Activated naive CD4-positive, alpha-beta T cell (primary cell): ENCODE data around the gene ZNF175.

ENCODE experiments used
- DNase-seq, 4 experiments: peaks; one replicate each; lab custom pipeline; 2025; lab: John Stamatoyannopoulos, UW

Gene ZNF175

GRCh38 chr19:51570962-51571575 is at the start of gene ZNF175:
Gene ZNF175, plus strand, starts transcription at chr19:51571283. Its CDS starts 2,047 bp downstream, at chr19:51573330.
- peak; percentile 51 to 76 (median 70) for DNase-seq

DNA sequence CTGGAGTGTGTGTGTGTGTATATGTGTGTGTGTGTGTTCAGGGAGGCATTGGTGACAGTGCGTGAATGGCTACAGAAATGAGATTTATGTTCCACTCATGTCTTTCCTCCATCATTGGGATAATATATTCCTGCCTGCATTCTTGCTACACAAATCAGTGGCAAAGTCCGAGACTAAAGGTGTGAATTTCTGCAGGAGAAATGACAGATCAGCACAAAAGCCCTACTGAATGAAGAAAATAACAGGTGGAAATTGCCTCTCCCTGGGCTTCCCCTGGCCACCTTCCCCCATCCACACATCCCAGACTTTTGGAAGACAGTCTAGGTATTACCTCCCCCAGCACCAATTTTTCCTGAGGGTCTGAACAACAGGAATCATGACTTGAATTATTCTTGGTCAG is 49.7 kb upstream of the ZNF175 start:
- no peak for DNase-seq

- no peak for DNase-seq
These were observed 49.3 kb upstream of the ZNF175 start for GRCh38 chr19:51521781-51522180.

- DNase-seq = no peak
These were observed 46.3 kb upstream of the ZNF175 start for GRCh38 chr19:51524666-51525264.

DNA sequence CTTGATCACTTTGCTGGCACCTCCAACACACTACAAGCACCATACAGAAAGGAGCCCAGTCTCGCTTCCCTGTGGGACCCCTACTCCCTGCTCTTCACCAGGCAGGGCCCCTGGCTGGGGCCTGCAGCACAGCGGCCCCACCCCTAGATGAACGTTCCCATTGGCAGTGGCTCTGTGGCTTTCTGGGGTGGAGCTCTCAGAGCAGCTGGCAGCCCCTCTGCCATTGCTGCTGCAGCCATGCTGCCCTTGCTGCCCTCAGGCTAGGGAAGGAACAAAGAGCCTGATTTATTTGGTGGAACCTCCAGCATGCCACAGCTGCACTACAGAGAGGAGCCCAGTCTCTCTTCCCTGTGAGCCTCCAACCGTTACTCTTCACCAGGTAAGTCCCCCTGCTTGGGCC is 45.4 kb upstream of the ZNF175 start:
- DNase-seq = no peak

- DNase-seq = no peak
These were observed 41.8 kb upstream of the ZNF175 start for GRCh38 chr19:51529301-51529700.

GRCh38 chr19:51530616-51531015 is 40.5 kb upstream of the ZNF175 start:
- DNase-seq = no peak

DNA sequence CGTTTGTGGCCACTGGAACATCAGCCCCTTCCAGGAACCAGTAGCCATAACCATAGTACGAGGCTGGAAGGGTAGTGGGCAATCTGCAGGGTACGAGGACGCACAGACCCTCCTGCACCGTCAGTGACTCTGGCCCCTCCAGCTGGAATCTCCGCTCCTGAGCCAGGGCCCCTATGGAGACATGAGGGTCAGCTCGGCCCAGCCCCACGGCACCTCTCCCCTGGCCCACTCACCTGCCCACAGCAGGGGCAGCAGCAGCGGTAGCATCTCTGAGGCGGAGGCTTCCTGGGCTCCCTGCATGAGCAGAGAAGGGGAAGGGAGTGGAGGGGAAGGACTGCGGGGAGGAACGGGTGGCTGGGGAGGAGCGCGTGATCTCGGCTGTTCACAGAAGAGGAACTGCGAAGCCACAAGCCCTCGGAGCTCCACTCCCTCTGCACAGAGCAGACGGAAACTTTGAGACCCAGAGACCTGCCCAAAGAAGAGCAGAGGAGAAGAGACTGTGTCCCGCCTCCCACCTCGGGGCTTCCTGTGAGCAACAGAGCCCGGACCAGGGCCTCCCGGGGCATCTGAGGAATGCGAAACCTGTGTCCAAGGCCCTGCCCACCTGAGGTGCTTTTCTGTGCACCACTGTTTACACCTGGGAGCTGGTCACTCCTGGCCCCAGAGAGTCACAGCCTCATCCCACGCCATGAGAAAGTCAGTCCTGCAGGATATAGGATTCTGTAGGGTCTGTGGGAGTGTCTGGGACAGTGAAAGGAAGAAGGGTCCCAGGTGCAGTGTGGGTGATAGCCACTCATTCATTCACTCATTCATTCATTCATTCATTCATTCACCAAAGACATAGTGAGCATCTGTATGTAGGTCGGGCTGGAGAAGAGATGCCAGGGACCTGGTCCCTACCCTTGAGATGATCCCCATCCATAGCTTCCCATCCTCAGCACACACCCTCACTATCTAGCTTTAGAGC is 39.5 kb upstream of the ZNF175 start, which contains the start of gene SIGLEC6:
TSS of gene SIGLEC6 (minus strand) at position 322 of the 967 bp plus-strand sequence. CDS start at position 300, 22 bp downstream.
- no peak for DNase-seq

- DNase-seq = no peak
These were observed 35.5 kb upstream of the ZNF175 start for GRCh38 chr19:51535535-51535934.

DNA sequence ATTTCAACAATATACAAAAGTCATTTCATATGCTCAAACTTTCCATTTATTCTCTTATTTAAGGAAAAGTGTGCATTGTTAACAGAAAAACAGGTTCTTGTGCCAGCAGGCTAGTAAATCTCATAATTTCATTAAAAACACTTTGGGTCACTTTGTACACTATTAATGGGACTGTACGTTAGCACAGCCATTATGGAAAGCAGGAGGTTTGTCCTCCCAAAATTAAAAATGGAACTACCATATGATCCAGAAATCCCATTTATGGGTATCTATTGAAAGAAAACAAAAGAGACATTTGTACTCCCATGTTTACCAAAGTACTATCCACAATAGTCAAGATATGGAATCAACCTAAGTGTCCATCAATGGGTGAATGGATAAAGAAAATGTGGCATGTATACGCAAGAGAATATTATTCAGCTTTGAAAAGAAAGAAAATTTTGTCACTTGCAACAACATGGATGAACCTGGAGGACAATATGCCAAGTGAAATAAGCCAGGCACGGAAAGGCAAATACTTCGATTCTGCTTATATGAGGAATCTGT is 31.2 kb upstream of the ZNF175 start:
- DNase-seq = no peak

GRCh38 chr19:51541458-51542357 is 29.4 kb upstream of the ZNF175 start:
- no peak for DNase-seq

DNA sequence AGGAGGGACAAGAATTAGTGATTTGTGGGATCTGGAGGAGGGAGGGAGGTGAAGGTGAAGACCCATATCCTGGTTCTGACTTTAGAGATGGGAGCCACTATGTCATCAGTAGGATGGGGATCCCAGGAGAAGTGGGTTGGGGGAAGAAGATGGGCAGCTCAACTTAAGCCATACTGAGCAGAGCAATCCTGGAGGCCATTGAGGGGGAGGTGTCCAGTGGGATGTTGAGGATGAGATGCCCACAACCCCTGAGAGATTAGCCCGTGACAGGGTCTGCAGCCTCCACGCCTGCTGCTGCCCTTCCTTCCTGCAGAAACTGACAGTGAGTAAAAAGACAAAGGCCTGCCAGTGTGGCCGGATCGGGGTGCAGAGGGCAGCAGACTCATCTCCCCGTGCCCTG is 28.4 kb upstream of the ZNF175 start:
- DNase-seq = no peak

- DNase-seq = no peak
These were observed 27.0 kb upstream of the ZNF175 start for GRCh38 chr19:51544038-51544437.

DNA sequence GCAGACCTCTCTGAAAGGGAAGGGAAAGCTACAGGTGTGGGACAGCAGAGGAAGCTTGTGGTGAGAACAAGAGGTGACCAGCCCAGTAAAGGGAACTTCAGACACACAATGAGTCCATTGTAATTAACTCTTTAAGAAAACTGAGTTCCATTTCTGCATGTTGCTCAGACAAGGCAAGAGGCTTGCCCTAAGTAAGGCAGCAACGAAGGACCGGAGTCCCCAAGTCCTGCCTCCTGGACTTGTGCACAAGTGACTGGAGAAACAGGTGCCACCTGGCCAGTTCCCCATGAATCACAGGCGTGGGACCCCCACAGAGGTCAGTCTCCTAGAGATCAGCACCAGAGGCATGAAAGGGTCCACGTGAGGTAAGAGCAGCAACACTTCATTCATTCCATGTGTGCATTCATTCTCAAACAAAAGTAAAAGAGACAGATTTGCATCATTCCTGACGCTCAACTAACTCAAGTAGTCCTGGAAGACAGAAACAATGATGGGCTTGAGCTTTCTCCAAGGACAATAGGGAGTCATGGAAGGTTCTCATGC is 24.9 kb upstream of the ZNF175 start:
- DNase-seq = no peak

DNA sequence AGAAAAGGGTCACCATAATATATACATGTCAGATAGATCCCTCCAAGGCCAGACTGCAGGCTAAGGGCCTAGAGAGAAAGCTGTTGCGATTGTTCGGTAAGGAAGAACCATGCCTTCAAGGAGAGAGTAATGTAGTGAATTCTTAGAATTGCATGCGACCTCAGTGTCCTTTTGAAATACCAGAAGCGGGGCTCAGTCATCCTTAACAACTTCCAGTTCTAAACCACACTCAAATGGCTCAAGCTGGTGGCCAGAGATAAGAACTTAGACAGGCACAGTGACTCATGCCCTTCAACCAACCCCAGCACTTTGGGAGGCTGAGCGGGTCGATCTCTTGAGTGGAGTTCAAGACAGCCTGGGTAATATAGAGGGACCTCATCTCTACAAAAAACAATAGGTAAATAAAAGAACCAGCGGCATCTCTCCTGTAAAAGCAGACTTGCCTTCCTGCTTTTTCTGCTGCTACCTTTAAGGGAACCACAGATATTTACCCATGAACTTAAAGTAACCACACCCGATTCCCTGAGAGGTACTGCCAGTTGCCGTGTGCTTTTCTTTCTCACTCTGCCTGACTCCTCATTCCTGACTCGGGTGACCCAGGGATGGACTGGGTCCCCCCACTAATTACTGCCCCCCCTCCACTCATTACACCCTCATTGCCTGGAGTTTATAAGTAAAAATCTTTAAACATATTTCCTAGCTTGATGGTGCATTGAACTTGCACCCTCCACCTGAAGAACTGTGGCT is 24.3 kb upstream of the ZNF175 start:
- no peak for DNase-seq

DNA sequence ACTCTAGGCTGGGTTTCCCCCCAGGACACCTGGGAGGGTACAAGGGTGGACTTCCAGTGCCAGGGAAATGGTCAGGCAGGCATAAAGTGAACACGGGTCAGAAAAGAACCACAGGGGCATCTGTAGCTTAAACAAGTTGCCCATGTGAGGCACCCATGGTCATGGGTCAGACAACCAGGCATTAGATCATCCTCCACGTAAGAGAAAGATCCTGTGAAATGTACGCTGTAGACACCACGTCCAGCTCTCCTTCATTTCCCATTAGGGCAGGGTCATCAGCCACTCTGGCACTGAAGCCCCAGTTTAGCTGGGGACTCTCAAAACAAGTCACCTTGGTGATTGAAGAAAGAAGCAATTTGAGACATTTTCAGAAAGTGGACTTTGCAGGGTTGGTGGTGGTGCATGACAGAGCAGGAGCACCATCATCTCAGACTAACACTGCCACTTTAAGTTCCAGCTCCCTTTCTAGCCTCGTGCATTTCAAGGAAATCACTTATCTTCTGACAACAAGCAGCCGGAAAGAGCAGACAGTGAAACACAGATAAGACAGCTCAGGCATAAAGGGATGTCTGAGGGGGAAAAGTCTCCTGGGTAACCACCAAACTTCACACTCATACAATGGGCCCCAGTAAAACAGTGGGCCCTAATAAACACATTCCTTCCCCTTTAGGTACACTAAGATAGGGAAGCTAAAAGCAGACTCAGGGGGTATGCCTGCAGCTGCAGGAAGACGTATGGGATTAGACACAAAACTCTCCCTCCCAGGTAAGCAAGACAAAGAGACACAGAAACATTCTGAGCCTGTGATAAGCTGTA is 23.5 kb upstream of the ZNF175 start:
- no peak for DNase-seq

DNA sequence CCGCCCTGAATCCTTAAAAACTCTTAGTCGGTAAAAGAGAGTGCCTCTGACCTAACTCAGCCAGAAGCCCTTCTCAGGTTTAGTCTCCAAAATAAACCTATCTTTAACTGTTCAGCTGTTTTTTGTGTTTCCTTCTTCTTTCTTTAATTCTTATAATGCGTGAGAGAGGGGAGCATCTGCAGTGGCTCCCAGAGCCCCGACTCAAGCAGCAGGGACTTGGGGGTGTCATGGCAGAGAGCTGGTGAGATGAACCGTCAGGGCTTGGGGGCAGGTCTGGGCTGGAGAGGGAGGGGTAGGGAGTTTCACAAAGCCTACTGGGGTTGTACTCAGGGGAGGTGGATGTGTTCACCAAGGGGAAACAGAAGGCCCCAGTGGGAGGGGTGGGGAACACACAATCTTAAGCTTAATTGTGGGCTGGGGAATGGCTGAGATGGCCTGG is 22.9 kb upstream of the ZNF175 start:
- no peak for DNase-seq

- no peak for DNase-seq
These were observed 22.2 kb upstream of the ZNF175 start for GRCh38 chr19:51548891-51549305.
